Panc1 (cell line): ENCODE results near the gene FAM174C. TPM values are rescaled to one million over a fixed set of nuclear protein-coding genes. Genes with fewer than 3 reads are reported as not detected.
A peak's percentile ranks its signal among the peaks of the same experiment; 100 is the strongest.

Source experiments
- ATAC-seq: fragments of 200-7000 bp; cut with Tn5 transposase; 2 replicates; pipeline ENCODE4 v1.9.1; 2020; ENCODE audit warnings: mild to moderate bottlenecking, moderate library complexity
- BruUV-seq: library from RNA; stranded (reverse); fragments of 400-500 nt; replicated peaks from 2 replicates; lab custom pipeline; 2021; lab: Mats Ljungman, UMichigan
- CTCF ChIA-PET: fragments of 300-600 bp; sonication (Branson Sonifier 250); formaldehyde crosslinking; loops from one replicate; lab custom pipeline; 2022; ENCODE audit warnings: antibody characterized with exemption; lab: Charles Lee
- POLR2A ChIA-PET: fragments of 300-600 bp; sonication (Branson Sonifier 250); formaldehyde crosslinking; loops from one replicate; lab custom pipeline; 2022; ENCODE audit warnings: antibody characterized with exemption; lab: Charles Lee
- DNase-seq: peaks from one replicate; pipeline ENCODE4 v3.0.0-alpha.2; 2010; ENCODE audit warnings: low read depth, low spot score
- H3K27ac ChIP-seq: 2 replicates; pipeline ENCODE4 v1.5.1; 2011; ENCODE audit warnings: mild to moderate bottlenecking, low read length, inconsistent platforms
- H3K27me3 ChIP-seq: fragments of 200-500 bp; sonication (Bioruptor generic); 2 replicates; pipeline ENCODE4 v1.6.0; 2014; ENCODE audit warnings: low read length, inconsistent platforms; ENCODE audit not compliant: control insufficient read depth, insufficient read depth
- H3K36me3 ChIP-seq: fragments of 200-500 bp; sonication (Bioruptor generic); 2 replicates; pipeline ENCODE4 v1.5.1; 2014; ENCODE audit warnings: inconsistent platforms, mild to moderate bottlenecking, low read length, moderate library complexity; ENCODE audit not compliant: control insufficient read depth, insufficient read depth
- H3K4me1 ChIP-seq: 2 replicates; pipeline ENCODE4 v1.5.1; 2011; ENCODE audit warnings: inconsistent platforms, mild to moderate bottlenecking, low read length, moderate library complexity; ENCODE audit not compliant: control insufficient read depth, insufficient read depth
- H3K4me3 ChIP-seq, 2 experiments: 2 replicates each; pipeline ENCODE4 v1.5.1; 2011 to 2012; ENCODE audit warnings: low read depth in 2 of 2, low read length in 2 of 2, mild to moderate bottlenecking in 2 of 2, inconsistent platforms in 1 of 2, moderate library complexity in 1 of 2
- H3K9me3 ChIP-seq: fragments of 200-500 bp; sonication (Bioruptor generic); 2 replicates; pipeline ENCODE4 v1.5.1; 2014; ENCODE audit warnings: low read depth, mild to moderate bottlenecking, inconsistent platforms, low read length, moderate library complexity; ENCODE audit not compliant: control insufficient read depth, insufficient read depth
- CTCF ChIP-seq: fragments of 450-650 bp; IDR thresholded peaks from 2 replicates; pipeline ENCODE4 v1.5.1; 2017; ENCODE audit warnings: mild to moderate bottlenecking
- POLR2AphosphoS5 ChIP-seq: IDR thresholded peaks from 2 replicates; pipeline ENCODE4 v1.6.1; 2012; ENCODE audit warnings: mild to moderate bottlenecking, low read depth, low read length, moderate library complexity
- REST ChIP-seq, 2 experiments: IDR thresholded peaks; 2 replicates each; pipeline ENCODE4 v1.6.1; 2011 to 2012; ENCODE audit warnings: low read depth in 2 of 2, control low read depth in 1 of 2, low read length in 1 of 2, mild to moderate bottlenecking in 1 of 2, moderate library complexity in 1 of 2; ENCODE audit not compliant: insufficient read depth in 1 of 2
- SIN3A ChIP-seq: IDR thresholded peaks from 2 replicates; pipeline ENCODE4 v1.6.1; 2012; ENCODE audit warnings: low read depth, mild to moderate bottlenecking, low read length, moderate library complexity, borderline replicate concordance; ENCODE audit not compliant: insufficient read depth
- TCF7L2 ChIP-seq: IDR thresholded peaks from 2 replicates; pipeline ENCODE4 v1.6.1; 2011; ENCODE audit warnings: mild to moderate bottlenecking, low read depth, low read length, inconsistent platforms
- in situ Hi-C: cut with HindIII; loops from 2 replicates; pipeline ENCODE4 v1.10.0; 2016; ENCODE audit warnings: low sequenced_read_pairs, low pct_unique_long_range_greater_than_20kb
- intact Hi-C: fragments of 100-400 bp; cut with micrococcal nuclease; formaldehyde crosslinking; loops from one replicate; pipeline ENCODE4 v1.10.0; 2022; ENCODE audit not compliant: unreplicated experiment
- total RNA-seq: library from RNA; stranded (reverse); gene quantifications from one replicate; pipeline ENCODE4 v1.2.1, GENCODE V29; 2021; ENCODE audit not compliant: unreplicated experiment

Gene FAM174C
- total RNA-seq, 1 experiment from 2014 or later = 133 TPM

- no TSS peak for BruUV-seq
These were observed 23.0 kb upstream of the FAM174C start for GRCh38 chr19:1252221-1252820.

More at GRCh38 chr19:1252221-1252820, 23.0 kb upstream of the FAM174C start:
- Histone ChIP-seq H3K27me3 (no peaks in the 10 kb centered on the region), H3K27ac (peak overlapping the region; percentile 85), H3K4me1 (peaks cover 33% of the 10 kb centered on the region), H3K36me3 (peaks cover 5% of the 10 kb centered on the region), H3K4me3 (peak overlapping the region; percentile 59 to 68), H3K9me3 (no peaks in the 10 kb centered on the region)
- ChIA-PET POLR2A (interaction anchor here (0.6 kb wide), 1 partner anchor 14 kb away, joined by 11 read pairs; no protein-coding TSS in a partner anchor), CTCF (interaction anchor here (0.8 kb wide), 1 partner anchor 43 kb away, joined by 3 read pairs; no protein-coding TSS in a partner anchor)
- in situ Hi-C loops (no loop called here), intact Hi-C loops (no loop called here)
- no peak for ATAC-seq
- TF ChIP-seq POLR2AphosphoS5 (no peak), SIN3A (no peak), TCF7L2 (0 out of 2 replicates have a peak, but pooled peaks have one; percentile 14), REST (IDR thresholded peaks at IDR 0.05; ENCODE audit: insufficient read depth in 1 of 2, low read depth in 2 of 2, low read length in 1 of 2) (no peak), CTCF (no peak)
- no peak for DNase-seq
